HEK293T (cell line): ENCODE results near the gene CYP2A6.
"Not testable (repeated sequence)": the region's sequence is repeated elsewhere in the genome, so short reads cannot be mapped to it uniquely, and the experiment has no call there.

Source experiments
- ARNT ChIP-seq: fragments of 450-650 bp; IDR thresholded peaks from 2 replicates; pipeline ENCODE4 v1.6.1; 2017; ENCODE audit warnings: mild to moderate bottlenecking
- BHLHE40 ChIP-seq: fragments of 450-650 bp; IDR thresholded peaks from 2 replicates; pipeline ENCODE4 v1.6.1; 2016; ENCODE audit warnings: mild to moderate bottlenecking, moderate library complexity, borderline replicate concordance
- FOXA1 ChIP-seq: fragments of 450-650 bp; IDR thresholded peaks from 2 replicates; pipeline ENCODE4 v1.6.1; 2016; ENCODE audit warnings: mild to moderate bottlenecking
- FOXK2 ChIP-seq: fragments of 450-650 bp; IDR thresholded peaks from 2 replicates; pipeline ENCODE4 v1.6.1; 2016; ENCODE audit warnings: mild to moderate bottlenecking
- L3MBTL2 ChIP-seq: fragments of 450-650 bp; conservative IDR thresholded peaks from 2 replicates; pipeline ENCODE4 v1.6.1; 2016; ENCODE audit warnings: mild to moderate bottlenecking
- PKNOX1 ChIP-seq: fragments of 450-650 bp; IDR thresholded peaks from 2 replicates; pipeline ENCODE4 v1.6.1; 2016
- SP1 ChIP-seq: fragments of 450-650 bp; IDR thresholded peaks from 2 replicates; pipeline ENCODE4 v1.6.1; 2017
- SUZ12 ChIP-seq: fragments of 450-650 bp; IDR thresholded peaks from 2 replicates; pipeline ENCODE4 v1.6.1; 2016; ENCODE audit warnings: mild to moderate bottlenecking
- TARDBP ChIP-seq: fragments of 450-650 bp; IDR thresholded peaks from 2 replicates; pipeline ENCODE4 v1.6.1; 2016
- ZNF384 ChIP-seq: fragments of 450-650 bp; IDR thresholded peaks from 2 replicates; pipeline ENCODE4 v1.6.1; 2016

GRCh38 chr19:40824916-40825315, 25.3 kb downstream of the CYP2A6 start:
- TF ChIP-seq L3MBTL2, SUZ12, PKNOX1, FOXA1, FOXK2, BHLHE40, SP1, TARDBP, ARNT, ZNF384: not testable (repeated sequence)
